HEK293 (cell line): ENCODE data around the gene SERPINA10.

Experiments used
- CTCF ChIA-PET: fragments of 350-600 bp; formaldehyde crosslinking; extraction: SDS; loops from one replicate; lab custom pipeline; 2021; ENCODE audit warnings: antibody characterized with exemption; lab: Yijun Ruan, JAX
- POLR2A ChIA-PET: fragments of 300-600 bp; formaldehyde crosslinking; extraction: SDS; loops from one replicate; lab custom pipeline; 2020; ENCODE audit warnings: antibody characterized with exemption, inconsistent platforms; lab: Yijun Ruan, JAX
- H3K27ac ChIP-seq: fragments of 200-500 bp; sonication (Bioruptor generic); 2 replicates; pipeline ENCODE4 v1.5.1; 2014; ENCODE audit warnings: low read depth, low read length, control low read depth, inconsistent platforms; ENCODE audit errors: extremely low read depth
- H3K36me3 ChIP-seq, 2 experiments: fragments of 200-500 bp in 1 of 2; sonication (Bioruptor generic) in 1 of 2; 1 replicate in 1 of 2; 2 replicates in 1 of 2; pipeline ENCODE4 v1.5.1; 2014 to 2017; ENCODE audit warnings: inconsistent platforms in 2 of 2, low read length in 2 of 2; ENCODE audit not compliant: control insufficient read depth in 2 of 2, insufficient read depth in 1 of 2
- H3K4me1 ChIP-seq: fragments of 200-500 bp; sonication (Bioruptor generic); 2 replicates; pipeline ENCODE4 v1.5.1; 2014; ENCODE audit warnings: mild to moderate bottlenecking, low read length, inconsistent platforms; ENCODE audit not compliant: control insufficient read depth, insufficient read depth
- H3K4me3 ChIP-seq: 2 replicates; pipeline ENCODE4 v1.5.1; 2011; ENCODE audit warnings: low read depth, mild to moderate bottlenecking, control low read depth, low read length, moderate library complexity
- H3K9me3 ChIP-seq: fragments of 200-500 bp; sonication (Bioruptor generic); 2 replicates; pipeline ENCODE4 v1.5.1; 2014; ENCODE audit warnings: low read depth, low read length, inconsistent platforms; ENCODE audit not compliant: control insufficient read depth, insufficient read depth
- GLIS2 ChIP-seq: fragments of 450-650 bp; formaldehyde crosslinking; IDR thresholded peaks from 2 replicates; pipeline ENCODE4 v1.5.1; 2016; ENCODE audit warnings: missing biosample characterization, missing genetic modification characterization
- KLF1 ChIP-seq: fragments of 450-650 bp; formaldehyde crosslinking; IDR thresholded peaks from 2 replicates; pipeline ENCODE4 v1.5.1; 2016; ENCODE audit warnings: missing biosample characterization, missing genetic modification characterization
- KLF8 ChIP-seq: fragments of 450-650 bp; formaldehyde crosslinking; IDR thresholded peaks from 2 replicates; pipeline ENCODE4 v1.5.1; 2016; ENCODE audit warnings: missing biosample characterization, missing genetic modification characterization
- OVOL3 ChIP-seq: fragments of 450-650 bp; formaldehyde crosslinking; IDR thresholded peaks from 2 replicates; pipeline ENCODE4 v1.5.1; 2016; ENCODE audit warnings: missing biosample characterization, missing genetic modification characterization
- PRDM4 ChIP-seq: fragments of 450-650 bp; formaldehyde crosslinking; IDR thresholded peaks from 2 replicates; pipeline ENCODE4 v1.5.1; 2017; ENCODE audit warnings: missing biosample characterization, missing genetic modification characterization
- SALL2 ChIP-seq: fragments of 450-650 bp; formaldehyde crosslinking; IDR thresholded peaks from 2 replicates; pipeline ENCODE4 v1.5.0; 2017; ENCODE audit warnings: missing biosample characterization, mild to moderate bottlenecking, missing genetic modification characterization, borderline replicate concordance
- ZBTB7A ChIP-seq: fragments of 450-650 bp; formaldehyde crosslinking; IDR thresholded peaks from 2 replicates; pipeline ENCODE4 v1.5.1; 2016; ENCODE audit warnings: low read depth, missing biosample characterization, missing genetic modification characterization
- ZFP41 ChIP-seq: fragments of 450-650 bp; formaldehyde crosslinking; IDR thresholded peaks from 2 replicates; pipeline ENCODE4 v1.5.1; 2016; ENCODE audit warnings: missing biosample characterization, missing genetic modification characterization, borderline replicate concordance
- ZNF138 ChIP-seq: fragments of 450-650 bp; formaldehyde crosslinking; IDR thresholded peaks from 2 replicates; pipeline ENCODE4 v1.5.1; 2016; ENCODE audit warnings: missing biosample characterization, missing genetic modification characterization, borderline replicate concordance
- ZNF140 ChIP-seq: fragments of 450-650 bp; formaldehyde crosslinking; IDR thresholded peaks from 2 replicates; pipeline ENCODE4 v1.5.1; 2016; ENCODE audit warnings: missing biosample characterization, missing genetic modification characterization
- ZNF184 ChIP-seq: fragments of 450-650 bp; IDR thresholded peaks from 2 replicates; pipeline ENCODE4 v1.5.1; 2018; ENCODE audit warnings: missing biosample characterization, mild to moderate bottlenecking, missing genetic modification characterization
- ZNF266 ChIP-seq: fragments of 450-650 bp; formaldehyde crosslinking; IDR thresholded peaks from 2 replicates; pipeline ENCODE4 v1.5.1; 2016; ENCODE audit warnings: missing biosample characterization, missing genetic modification characterization, low read depth
- ZNF292 ChIP-seq: fragments of 450-650 bp; formaldehyde crosslinking; IDR thresholded peaks from 2 replicates; pipeline ENCODE4 v1.5.1; 2016; ENCODE audit warnings: low read depth, missing biosample characterization, missing genetic modification characterization, borderline replicate concordance
- ZNF302 ChIP-seq: fragments of 450-650 bp; formaldehyde crosslinking; IDR thresholded peaks from 2 replicates; pipeline ENCODE4 v1.5.1; 2016; ENCODE audit warnings: missing biosample characterization, missing genetic modification characterization, low read depth
- ZNF48 ChIP-seq: fragments of 450-650 bp; formaldehyde crosslinking; IDR thresholded peaks from 2 replicates; pipeline ENCODE4 v1.5.1; 2016; ENCODE audit warnings: missing biosample characterization, missing genetic modification characterization
- ZNF548 ChIP-seq: fragments of 450-650 bp; formaldehyde crosslinking; IDR thresholded peaks from 2 replicates; pipeline ENCODE4 v1.5.1; 2016; ENCODE audit warnings: missing biosample characterization, missing genetic modification characterization
- ZNF560 ChIP-seq: fragments of 450-650 bp; formaldehyde crosslinking; IDR thresholded peaks from 2 replicates; pipeline ENCODE4 v1.5.1; 2017; ENCODE audit warnings: missing biosample characterization, missing genetic modification characterization, borderline replicate concordance
- ZNF768 ChIP-seq: fragments of 450-650 bp; formaldehyde crosslinking; IDR thresholded peaks from 2 replicates; pipeline ENCODE4 v1.5.1; 2018; ENCODE audit warnings: missing biosample characterization, mild to moderate bottlenecking, missing genetic modification characterization
- ZNF777 ChIP-seq: fragments of 450-650 bp; formaldehyde crosslinking; IDR thresholded peaks from 2 replicates; pipeline ENCODE4 v1.5.1; 2017; ENCODE audit warnings: missing biosample characterization, missing genetic modification characterization, borderline replicate concordance
- ZNF837 ChIP-seq: fragments of 450-650 bp; formaldehyde crosslinking; IDR thresholded peaks from 2 replicates; pipeline ENCODE4 v1.5.1; 2016; ENCODE audit warnings: missing biosample characterization, missing genetic modification characterization
- TF ChIP-seq, protein P1 (sequence below): sonication (generic); formaldehyde crosslinking; IDR thresholded peaks from 2 replicates; pipeline ENCODE4 v1.8.1; 2022; ENCODE audit warnings: mild to moderate bottlenecking, moderate library complexity, missing genetic modification reagents

Gene SERPINA10

DNA sequence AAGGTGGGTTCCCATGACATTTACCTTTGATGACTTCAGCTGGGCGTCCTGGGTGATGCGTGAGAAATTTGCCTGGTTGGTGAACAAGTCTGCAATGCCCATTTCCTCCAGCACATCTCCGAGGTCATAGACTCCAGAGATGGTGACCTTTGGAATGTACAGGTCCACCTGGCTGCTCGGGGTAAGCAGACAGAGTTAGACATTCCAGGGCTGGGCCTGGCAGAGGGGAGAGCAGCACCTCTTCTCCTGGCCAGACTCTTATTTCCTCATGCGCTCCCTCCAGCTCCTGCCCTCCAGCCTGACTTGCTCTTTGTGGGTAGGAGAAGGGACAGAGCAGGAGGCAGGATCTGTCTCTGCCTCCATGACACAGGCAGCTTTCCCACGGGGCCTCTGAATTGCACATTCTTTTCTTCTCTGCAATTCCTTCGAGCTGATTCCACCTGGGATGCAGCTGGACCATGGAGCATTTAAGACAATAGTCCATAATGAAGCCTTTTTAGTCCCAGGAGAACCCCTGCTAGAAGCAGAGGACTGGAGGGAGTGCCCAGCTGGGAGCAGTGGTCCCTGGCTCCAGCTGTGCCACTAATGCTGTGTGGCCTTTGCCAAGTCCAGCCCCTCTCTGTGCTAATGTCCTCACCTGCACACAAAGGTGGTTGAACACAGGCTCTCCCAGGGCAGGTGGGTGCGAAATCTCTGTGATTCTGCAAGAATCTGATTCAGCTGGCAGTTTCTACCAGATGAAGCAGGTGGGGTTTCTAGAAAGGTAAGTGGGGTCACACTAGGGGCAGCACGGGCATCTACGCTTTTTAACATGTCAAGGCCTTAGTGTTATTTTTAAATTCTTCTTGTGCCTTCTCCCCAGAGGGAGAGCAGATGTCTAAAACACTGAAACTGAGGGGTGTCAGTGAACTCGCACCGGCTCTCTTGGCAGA is 13.2 kb upstream of the SERPINA10 start:
- TF ChIP-seq ZFP41 (tag by site-specific recombination) = no peak
- no peak for TF ChIP-seq ZNF292 (tag by site-specific recombination)
- ChIA-PET POLR2A (no interaction called here), CTCF (interaction anchor here (0.8 kb wide), 1 partner anchor 753 kb away, joined by 3 read pairs; no protein-coding TSS in a partner anchor)
- Histone ChIP-seq H3K9me3 (no peaks in the 10 kb centered on the region), H3K4me1 (no peaks in the 10 kb centered on the region), H3K4me3 (no peak overlapping the region), H3K36me3 (no peaks in the 10 kb centered on the region), H3K27ac (no peak overlapping the region)

DNA sequence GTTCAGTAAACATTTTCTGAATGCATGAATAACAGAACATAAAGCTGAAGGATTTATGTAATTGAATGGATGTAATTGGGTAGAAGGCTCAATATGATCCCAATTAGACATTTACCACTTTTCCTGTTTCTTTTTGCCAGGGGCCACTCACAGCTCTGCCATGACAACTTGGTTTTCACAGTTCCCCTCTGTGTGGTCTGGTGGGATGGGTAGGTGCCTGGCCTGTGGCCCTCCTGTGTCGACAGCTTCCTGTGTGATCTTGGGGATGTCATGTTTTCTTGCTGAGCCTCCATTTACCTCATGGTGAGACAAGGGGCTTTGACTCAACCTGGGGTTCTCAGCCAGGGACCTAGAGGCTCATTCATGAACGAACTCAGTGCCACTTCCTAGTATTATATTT is 12.6 kb upstream of the SERPINA10 start:
- Histone ChIP-seq H3K4me1 (no peaks in the 10 kb centered on the region), H3K9me3 (no peaks in the 10 kb centered on the region), H3K36me3 (no peaks in the 10 kb centered on the region), H3K4me3 (no peak overlapping the region), H3K27ac (no peak overlapping the region)
- CTCF ChIA-PET = no interaction called here
- no peak for TF ChIP-seq ZNF138 (tag by site-specific recombination)
- TF ChIP-seq ZNF837 (tag by site-specific recombination) = no peak
- no peak for TF ChIP-seq ZNF777
- TF ChIP-seq ZNF266 (tag by site-specific recombination) = no peak
- TF ChIP-seq ZNF184 (tag by site-specific recombination) = no peak
- TF ChIP-seq ZNF48 (tag by site-specific recombination) = no peak
- no peak for TF ChIP-seq ZNF302 (tag by site-specific recombination)
- no peak for TF ChIP-seq ZNF768 (tag by site-specific recombination)
- no peak for TF ChIP-seq ZNF140 (tag by site-specific recombination)
- no peak for TF ChIP-seq PRDM4 (tag by site-specific recombination)
- no peak for TF ChIP-seq GLIS2
- TF ChIP-seq SALL2 = no peak
- no peak for TF ChIP-seq OVOL3
- TF ChIP-seq ZNF548 = no peak
- TF ChIP-seq ZNF560 (tag by site-specific recombination) = no peak
- TF ChIP-seq, protein P1, sequence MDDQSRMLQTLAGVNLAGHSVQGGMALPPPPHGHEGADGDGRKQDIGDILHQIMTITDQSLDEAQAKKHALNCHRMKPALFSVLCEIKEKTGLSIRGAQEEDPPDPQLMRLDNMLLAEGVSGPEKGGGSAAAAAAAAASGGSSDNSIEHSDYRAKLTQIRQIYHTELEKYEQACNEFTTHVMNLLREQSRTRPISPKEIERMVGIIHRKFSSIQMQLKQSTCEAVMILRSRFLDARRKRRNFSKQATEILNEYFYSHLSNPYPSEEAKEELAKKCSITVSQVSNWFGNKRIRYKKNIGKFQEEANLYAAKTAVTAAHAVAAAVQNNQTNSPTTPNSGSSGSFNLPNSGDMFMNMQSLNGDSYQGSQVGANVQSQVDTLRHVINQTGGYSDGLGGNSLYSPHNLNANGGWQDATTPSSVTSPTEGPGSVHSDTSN (CRISPR knock-in tag) = no peak
- no peak for TF ChIP-seq ZBTB7A (tag by site-specific recombination)
- no peak for TF ChIP-seq KLF8 (tag by site-specific recombination)
- no peak for TF ChIP-seq KLF1 (tag by site-specific recombination)
- POLR2A ChIA-PET = no interaction called here
